GM12878 (cell line): Measurements from ENCODE around the gene NTPCR. TPM values are rescaled to one million over a fixed set of nuclear protein-coding genes. Genes with fewer than 3 reads are reported as not detected.

Experiments
- BACH1 ChIP-seq: fragments of 450-650 bp; IDR thresholded peaks from 2 replicates; pipeline ENCODE4 v1.6.1; 2017; ENCODE audit warnings: mild to moderate bottlenecking, borderline replicate concordance
- BHLHE40 ChIP-seq, 2 experiments: fragments of 450-650 bp in 1 of 2; IDR thresholded peaks; 2 replicates each; pipeline ENCODE4 v1.6.1; 2011 to 2017; ENCODE audit warnings: low read depth in 2 of 2, borderline replicate concordance in 1 of 2, improper control_type of control experiment in 1 of 2, low read length in 1 of 2, mild to moderate bottlenecking in 1 of 2
- BMI1 ChIP-seq: fragments of 450-650 bp; IDR thresholded peaks from 2 replicates; pipeline ENCODE4 v1.6.1; 2016; ENCODE audit warnings: mild to moderate bottlenecking, moderate library complexity, borderline replicate concordance
- EZH2 ChIP-seq: IDR thresholded peaks from 2 replicates; pipeline ENCODE4 v1.6.1; 2012; ENCODE audit warnings: low read depth, mild to moderate bottlenecking, control low read depth, inconsistent platforms, low read length, borderline replicate concordance; ENCODE audit not compliant: control insufficient read depth
- GABPA ChIP-seq: IDR thresholded peaks from 2 replicates; pipeline ENCODE4 v1.6.1; 2014; ENCODE audit warnings: antibody characterized with exemption, low read depth, mild to moderate bottlenecking, inconsistent platforms
- GATAD2B ChIP-seq: fragments of 450-650 bp; conservative IDR thresholded peaks from 2 replicates; pipeline ENCODE4 v1.6.1; 2017; ENCODE audit warnings: low read depth, mild to moderate bottlenecking, moderate library complexity
- HDGF ChIP-seq: fragments of 450-650 bp; IDR thresholded peaks from 2 replicates; pipeline ENCODE4 v1.6.1; 2016; ENCODE audit warnings: antibody characterized with exemption
- IKZF1 ChIP-seq: fragments of 450-650 bp; conservative IDR thresholded peaks from 2 replicates; pipeline ENCODE4 v1.6.1; 2017; ENCODE audit warnings: antibody characterized with exemption, mild to moderate bottlenecking
- IRF4 ChIP-seq: IDR thresholded peaks from 2 replicates; pipeline ENCODE4 v1.6.1; 2011; ENCODE audit warnings: low read depth, low read length
- NRF1 ChIP-seq: conservative IDR thresholded peaks from 2 replicates; pipeline ENCODE4 v1.6.1; 2011; ENCODE audit warnings: mild to moderate bottlenecking, low read depth, low read length, improper control_type of control experiment
- PML ChIP-seq: IDR thresholded peaks from 2 replicates; pipeline ENCODE4 v1.6.1; 2012; ENCODE audit warnings: low read length, inconsistent platforms
- STAT3 ChIP-seq: IDR thresholded peaks from 2 replicates; pipeline ENCODE4 v1.6.1; 2011; ENCODE audit warnings: low read depth, low read length, improper control_type of control experiment
- ZNF622 ChIP-seq: fragments of 450-650 bp; IDR thresholded peaks from 2 replicates; pipeline ENCODE4 v1.6.1; 2017; ENCODE audit warnings: mild to moderate bottlenecking, inconsistent platforms
- polyA plus RNA-seq, 11 experiments: library from polyadenylated mRNA; depleted of rRNA in 4 of 11; unstranded in 6 of 11; stranded (reverse) in 5 of 11; fragments of >200 nt; fragmentation: Nextera tagmentation in 4 of 11; fragmentation: Illumina TruSeq in 1 of 11; extraction: Ambion mirVana in 4 of 11; extraction: Trizol in 1 of 11; gene quantifications; 1 replicate in 1 of 11; 2 replicates in 10 of 11; pipeline versions ENCODE4 v1.2.1 to v1.2.3, GENCODE V29; 2011 to 2016; ENCODE audit warnings: inconsistent platforms in 2 of 11, missing spikeins in 2 of 11, low read depth in 1 of 11
- total RNA-seq, 4 experiments: library from RNA; depleted of rRNA in 3 of 4; stranded (reverse); fragments of >200 nt in 3 of 4; fragmentation: Illumina TruSeq in 1 of 4; extraction: Trizol in 1 of 4; gene quantifications; 2 replicates each; pipeline versions ENCODE4 v1.2.1 to v1.2.3, GENCODE V29; 2013 to 2021
- TF ChIP-seq, protein P1 (sequence below), 3 experiments: IDR thresholded peaks in 2 of 3; conservative IDR thresholded peaks in 1 of 3; 2 replicates each; pipeline ENCODE4 v1.5.1; 2011; ENCODE audit warnings: low read depth in 3 of 3, low read length in 3 of 3, mild to moderate bottlenecking in 3 of 3, control low read depth in 2 of 3, moderate library complexity in 2 of 3, inconsistent platforms in 1 of 3, mixed read lengths in 1 of 3; ENCODE audit not compliant: control insufficient read depth in 2 of 3, insufficient read depth in 1 of 3; ENCODE audit errors: extremely low read depth in 1 of 3
- TF ChIP-seq, protein P2 (sequence below): fragments of 450-650 bp; IDR thresholded peaks from 2 replicates; pipeline ENCODE4 v1.6.1; 2017; ENCODE audit warnings: low read depth, mild to moderate bottlenecking, moderate library complexity
- TF ChIP-seq, protein P3 (sequence below): fragments of 450-650 bp; IDR thresholded peaks from 2 replicates; pipeline ENCODE4 v1.6.1; 2017; ENCODE audit warnings: mild to moderate bottlenecking, moderate library complexity
- TF ChIP-seq, protein P4 (sequence below): IDR thresholded peaks from 2 replicates; pipeline ENCODE4 v1.6.1; 2011; ENCODE audit warnings: borderline replicate concordance, low read depth, mild to moderate bottlenecking, moderate library complexity, low read length; ENCODE audit not compliant: insufficient read depth, poor library complexity, severe bottlenecking

NTPCR gene
- total and polyA plus RNA-seq, 10 of the 15 experiments (the other 5 are each of a cell fraction or from before 2014, with no cell fraction given) = 25.4 to 109 (median 56.6) TPM

DNA sequence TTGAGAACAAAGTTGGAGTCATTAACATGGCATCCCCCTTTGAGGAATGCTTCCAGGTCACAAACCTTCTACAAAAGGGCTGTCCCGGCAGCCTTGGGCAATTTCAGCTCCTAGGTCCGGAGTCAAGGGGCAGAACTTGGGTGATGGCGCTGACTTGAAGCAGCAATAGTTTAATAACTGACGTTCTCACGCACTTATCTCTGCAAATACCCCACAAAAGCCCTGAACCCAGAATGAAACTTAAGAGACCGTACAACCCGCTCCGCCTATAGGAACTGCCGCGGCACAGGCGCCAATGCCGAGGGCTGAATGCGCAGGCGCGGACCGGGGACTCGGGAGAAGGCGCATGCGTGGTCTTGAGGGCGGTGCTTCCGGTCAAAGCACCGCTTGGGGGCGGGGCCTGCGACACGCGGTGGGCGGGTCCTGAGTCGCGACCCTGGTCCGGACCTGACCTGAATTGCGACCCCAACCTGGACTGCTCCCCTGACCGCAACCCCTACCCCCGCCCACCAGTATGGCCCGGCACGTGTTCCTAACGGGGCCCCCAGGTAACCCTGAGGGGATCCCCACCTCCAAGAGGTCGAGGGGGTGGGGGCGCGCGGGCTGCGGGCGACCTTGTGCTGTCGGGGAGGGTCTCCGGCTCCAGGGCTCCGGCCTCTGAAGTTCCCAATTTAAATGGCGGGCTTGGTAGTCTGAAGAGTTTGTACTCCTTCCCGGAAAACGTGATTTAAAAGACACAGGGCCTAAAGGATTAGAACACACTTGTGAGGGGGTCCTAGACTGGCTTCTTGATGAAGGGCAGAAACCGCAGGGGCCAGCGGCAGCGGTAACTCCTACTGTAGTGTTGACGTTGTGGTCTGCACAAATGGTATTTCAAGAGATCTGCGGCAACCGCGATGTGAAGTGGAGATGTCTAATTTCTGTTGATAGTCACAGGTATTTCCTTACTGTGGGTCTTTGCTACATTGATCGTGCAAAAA lies at the start of gene NTPCR (continued):
- TF ChIP-seq, protein P1, sequence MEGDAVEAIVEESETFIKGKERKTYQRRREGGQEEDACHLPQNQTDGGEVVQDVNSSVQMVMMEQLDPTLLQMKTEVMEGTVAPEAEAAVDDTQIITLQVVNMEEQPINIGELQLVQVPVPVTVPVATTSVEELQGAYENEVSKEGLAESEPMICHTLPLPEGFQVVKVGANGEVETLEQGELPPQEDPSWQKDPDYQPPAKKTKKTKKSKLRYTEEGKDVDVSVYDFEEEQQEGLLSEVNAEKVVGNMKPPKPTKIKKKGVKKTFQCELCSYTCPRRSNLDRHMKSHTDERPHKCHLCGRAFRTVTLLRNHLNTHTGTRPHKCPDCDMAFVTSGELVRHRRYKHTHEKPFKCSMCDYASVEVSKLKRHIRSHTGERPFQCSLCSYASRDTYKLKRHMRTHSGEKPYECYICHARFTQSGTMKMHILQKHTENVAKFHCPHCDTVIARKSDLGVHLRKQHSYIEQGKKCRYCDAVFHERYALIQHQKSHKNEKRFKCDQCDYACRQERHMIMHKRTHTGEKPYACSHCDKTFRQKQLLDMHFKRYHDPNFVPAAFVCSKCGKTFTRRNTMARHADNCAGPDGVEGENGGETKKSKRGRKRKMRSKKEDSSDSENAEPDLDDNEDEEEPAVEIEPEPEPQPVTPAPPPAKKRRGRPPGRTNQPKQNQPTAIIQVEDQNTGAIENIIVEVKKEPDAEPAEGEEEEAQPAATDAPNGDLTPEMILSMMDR (IDR thresholded peaks at IDR 0.05 in 2 of 3, conservative IDR thresholded peaks at IDR 0.05 in 1 of 3; ENCODE audit: control insufficient read depth in 2 of 3, extremely low read depth in 1 of 3, insufficient read depth in 1 of 3, low read depth in 3 of 3, low read length in 3 of 3) = no peak
- TF ChIP-seq, protein P2, sequence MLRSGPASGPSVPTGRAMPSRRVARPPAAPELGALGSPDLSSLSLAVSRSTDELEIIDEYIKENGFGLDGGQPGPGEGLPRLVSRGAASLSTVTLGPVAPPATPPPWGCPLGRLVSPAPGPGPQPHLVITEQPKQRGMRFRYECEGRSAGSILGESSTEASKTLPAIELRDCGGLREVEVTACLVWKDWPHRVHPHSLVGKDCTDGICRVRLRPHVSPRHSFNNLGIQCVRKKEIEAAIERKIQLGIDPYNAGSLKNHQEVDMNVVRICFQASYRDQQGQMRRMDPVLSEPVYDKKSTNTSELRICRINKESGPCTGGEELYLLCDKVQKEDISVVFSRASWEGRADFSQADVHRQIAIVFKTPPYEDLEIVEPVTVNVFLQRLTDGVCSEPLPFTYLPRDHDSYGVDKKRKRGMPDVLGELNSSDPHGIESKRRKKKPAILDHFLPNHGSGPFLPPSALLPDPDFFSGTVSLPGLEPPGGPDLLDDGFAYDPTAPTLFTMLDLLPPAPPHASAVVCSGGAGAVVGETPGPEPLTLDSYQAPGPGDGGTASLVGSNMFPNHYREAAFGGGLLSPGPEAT = 0 out of 2 replicates have a peak, but pooled peaks have one; percentile 21
- TF ChIP-seq BACH1 (peak; percentile 79), NRF1 (peak; percentile 53), PML (peak; percentile 86), IRF4 (no peak), BMI1 (no peak), GABPA (peak; percentile 69; the same call in 1 of the 2 replicates), IKZF1 (peak; percentile 31; the same call in 1 of the 2 replicates), GATAD2B (peak; percentile 59), EZH2 (no peak), HDGF (peak; percentile 70; the same call in 1 of the 2 replicates), ZNF622 (no peak), BHLHE40 (IDR thresholded peaks at IDR 0.05; ENCODE audit: borderline replicate concordance in 1 of 2, low read depth in 2 of 2, low read length in 1 of 2) (peak in 1 of 2 experiments; percentile 71; a peak in 1 of 4 replicates), STAT3 (no peak)
- TF ChIP-seq, protein P3, sequence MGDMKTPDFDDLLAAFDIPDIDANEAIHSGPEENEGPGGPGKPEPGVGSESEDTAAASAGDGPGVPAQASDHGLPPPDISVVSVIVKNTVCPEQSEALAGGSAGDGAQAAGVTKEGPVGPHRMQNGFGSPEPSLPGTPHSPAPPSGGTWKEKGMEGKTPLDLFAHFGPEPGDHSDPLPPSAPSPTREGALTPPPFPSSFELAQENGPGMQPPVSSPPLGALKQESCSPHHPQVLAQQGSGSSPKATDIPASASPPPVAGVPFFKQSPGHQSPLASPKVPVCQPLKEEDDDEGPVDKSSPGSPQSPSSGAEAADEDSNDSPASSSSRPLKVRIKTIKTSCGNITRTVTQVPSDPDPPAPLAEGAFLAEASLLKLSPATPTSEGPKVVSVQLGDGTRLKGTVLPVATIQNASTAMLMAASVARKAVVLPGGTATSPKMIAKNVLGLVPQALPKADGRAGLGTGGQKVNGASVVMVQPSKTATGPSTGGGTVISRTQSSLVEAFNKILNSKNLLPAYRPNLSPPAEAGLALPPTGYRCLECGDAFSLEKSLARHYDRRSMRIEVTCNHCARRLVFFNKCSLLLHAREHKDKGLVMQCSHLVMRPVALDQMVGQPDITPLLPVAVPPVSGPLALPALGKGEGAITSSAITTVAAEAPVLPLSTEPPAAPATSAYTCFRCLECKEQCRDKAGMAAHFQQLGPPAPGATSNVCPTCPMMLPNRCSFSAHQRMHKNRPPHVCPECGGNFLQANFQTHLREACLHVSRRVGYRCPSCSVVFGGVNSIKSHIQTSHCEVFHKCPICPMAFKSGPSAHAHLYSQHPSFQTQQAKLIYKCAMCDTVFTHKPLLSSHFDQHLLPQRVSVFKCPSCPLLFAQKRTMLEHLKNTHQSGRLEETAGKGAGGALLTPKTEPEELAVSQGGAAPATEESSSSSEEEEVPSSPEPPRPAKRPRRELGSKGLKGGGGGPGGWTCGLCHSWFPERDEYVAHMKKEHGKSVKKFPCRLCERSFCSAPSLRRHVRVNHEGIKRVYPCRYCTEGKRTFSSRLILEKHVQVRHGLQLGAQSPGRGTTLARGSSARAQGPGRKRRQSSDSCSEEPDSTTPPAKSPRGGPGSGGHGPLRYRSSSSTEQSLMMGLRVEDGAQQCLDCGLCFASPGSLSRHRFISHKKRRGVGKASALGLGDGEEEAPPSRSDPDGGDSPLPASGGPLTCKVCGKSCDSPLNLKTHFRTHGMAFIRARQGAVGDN = peak; percentile 54; the same call in 1 of the 2 replicates
- TF ChIP-seq, protein P4, sequence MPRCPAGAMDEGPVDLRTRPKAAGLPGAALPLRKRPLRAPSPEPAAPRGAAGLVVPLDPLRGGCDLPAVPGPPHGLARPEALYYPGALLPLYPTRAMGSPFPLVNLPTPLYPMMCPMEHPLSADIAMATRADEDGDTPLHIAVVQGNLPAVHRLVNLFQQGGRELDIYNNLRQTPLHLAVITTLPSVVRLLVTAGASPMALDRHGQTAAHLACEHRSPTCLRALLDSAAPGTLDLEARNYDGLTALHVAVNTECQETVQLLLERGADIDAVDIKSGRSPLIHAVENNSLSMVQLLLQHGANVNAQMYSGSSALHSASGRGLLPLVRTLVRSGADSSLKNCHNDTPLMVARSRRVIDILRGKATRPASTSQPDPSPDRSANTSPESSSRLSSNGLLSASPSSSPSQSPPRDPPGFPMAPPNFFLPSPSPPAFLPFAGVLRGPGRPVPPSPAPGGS = no peak
